DMS53 treated with DMSO at 0.1 percent for 48 hours (cell line): ENCODE results near the gene SOX30.
A peak's percentile ranks its signal among the peaks of the same experiment; 100 is the strongest.

ENCODE experiments used
- DNase-seq: peaks from one replicate; lab custom pipeline; 2025; ENCODE audit not compliant: unreplicated experiment; lab: John Stamatoyannopoulos, UW

Gene SOX30

GRCh38 chr5:157665467-157666070 is 13.3 kb upstream of the SOX30 start:
- DNase-seq: peak; percentile 7

GRCh38 chr5:157659868-157660660 is 7.8 kb upstream of the SOX30 start:
- no peak for DNase-seq

GRCh38 chr5:157658893-157659292 is 6.7 kb upstream of the SOX30 start:
- DNase-seq: no peak

GRCh38 chr5:157657516-157657915 is 5.3 kb upstream of the SOX30 start:
- no peak for DNase-seq

GRCh38 chr5:157651623-157652376 is 438 bp downstream of the SOX30 start:
- DNase-seq: peak; percentile 91

GRCh38 chr5:157650991-157651611 is 1.1 kb downstream of the SOX30 start:
- no peak for DNase-seq

GRCh38 chr5:157649101-157649500 is 3.1 kb downstream of the SOX30 start:
- no peak for DNase-seq

GRCh38 chr5:157648275-157648990 is 3.8 kb downstream of the SOX30 start:
- DNase-seq: no peak

GRCh38 chr5:157640406-157641066 is 11.7 kb downstream of the SOX30 start:
- no peak for DNase-seq

- DNase-seq: no peak
Observed at GRCh38 chr5:157630341-157630740, 21.9 kb downstream of the SOX30 start.

- DNase-seq: no peak
Observed at GRCh38 chr5:157626831-157627230, 25.4 kb downstream of the SOX30 start.

- no peak for DNase-seq
Observed at GRCh38 chr5:157624144-157624543, 28.1 kb downstream of the SOX30 start.

GRCh38 chr5:157620776-157621175 is 31.5 kb downstream of the SOX30 start:
- no peak for DNase-seq

GRCh38 chr5:157618191-157618765 is 34.0 kb downstream of the SOX30 start:
- no peak for DNase-seq

- no peak for DNase-seq
Observed at GRCh38 chr5:157616785-157617184, 35.5 kb downstream of the SOX30 start.

GRCh38 chr5:157613385-157614245 is 38.6 kb downstream of the SOX30 start:
- DNase-seq: no peak

- no peak for DNase-seq
Observed at GRCh38 chr5:157612581-157612980, 39.7 kb downstream of the SOX30 start.

- no peak for DNase-seq
Observed at GRCh38 chr5:157611571-157612476, 40.4 kb downstream of the SOX30 start.
